ENCODE measurements around the gene ATF2. TPM values are rescaled to one million over a fixed set of nuclear protein-coding genes. Genes with fewer than 3 reads are reported as not detected.
A peak's percentile ranks its signal among the peaks of the same experiment; 100 is the strongest.

The ATF2 gene
- total and polyA plus RNA-seq, 2 of the 4 experiments (the other 2 are of a cell fraction) = 23.2 to 60.0 TPM

DNA sequence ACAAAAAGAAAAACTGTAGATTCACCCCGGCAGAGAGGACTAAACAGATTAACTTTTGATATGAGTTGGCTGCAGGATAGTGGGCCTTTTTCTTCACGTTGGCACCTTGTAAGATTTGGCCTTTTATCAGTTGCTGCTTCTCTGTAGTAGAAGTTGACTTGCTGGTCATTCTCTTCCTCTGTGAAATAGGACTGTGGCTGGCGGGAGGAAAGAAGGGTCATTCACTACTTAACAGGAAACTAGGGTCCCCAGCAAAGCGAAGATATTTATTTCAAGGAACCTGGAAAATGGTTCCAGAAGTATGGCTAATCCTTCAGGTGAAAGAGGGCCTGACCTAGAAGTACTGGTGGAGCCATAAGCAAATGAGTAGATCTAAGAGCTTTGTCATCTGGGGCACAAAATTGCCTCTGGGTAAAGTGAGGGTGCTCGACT lies 13.9 kb upstream of the ATF2 start:
- Histone ChIP-seq H2BK5ac (ENCODE audit: low read depth, low read length, poor library complexity, severe bottlenecking) (peak overlapping the region; percentile 44), H4K5ac (ENCODE audit: low read depth, low read length) (peak overlapping the region; percentile 84), H3K9me1 (ENCODE audit: insufficient read depth, low read length) (no peaks in the 10 kb centered on the region), H3K23ac (ENCODE audit: low read depth, low read length) (no peak overlapping the region), H3K18ac (ENCODE audit: low read depth, low read length) (peak overlapping the region; percentile 26; the same call in 1 of the 2 replicates), H3K27ac (ENCODE audit: insufficient read depth, low read length) (peak overlapping the region; percentile 48; the same call in 1 of the 2 replicates), H3K4me3 (ENCODE audit: insufficient read depth, low read depth, low read length) (peak overlapping the region; percentile 89), H3K36me3 (ENCODE audit: control insufficient read depth, insufficient read depth, low read length) (peaks cover 11% of the 10 kb centered on the region), H2BK15ac (ENCODE audit: low read depth, low read length) (peak overlapping the region; percentile 77; the same call in 1 of the 3 replicates), H2AK9ac (replicated peaks; ENCODE audit: low read depth, low read length, poor library complexity) (no peak overlapping the region), H3K4me1 (ENCODE audit: control insufficient read depth, insufficient read depth, low read length) (no peaks in the 10 kb centered on the region), H3K56ac (ENCODE audit: extremely low read depth, insufficient read depth, low read length) (peak overlapping the region; percentile 86; the same call in 1 of the 2 replicates), H3K4me2 (ENCODE audit: low read depth, low read length) (peak overlapping the region; percentile 56), H2BK120ac (ENCODE audit: low read depth, low read length) (peak overlapping the region; percentile 58; the same call in 1 of the 2 replicates), H4K20me1 (ENCODE audit: insufficient read depth, low read length) (0 out of 2 replicates have a peak, but pooled peaks cover 3% of the 10 kb centered on the region), H3K14ac (replicated peaks; ENCODE audit: low read depth, low read length) (peak overlapping the region; percentile 72), H2BK20ac (ENCODE audit: low read depth, low read length) (peak overlapping the region; percentile 59; the same call in 1 of the 2 replicates), H4K91ac (ENCODE audit: insufficient read depth, low read depth, low read length) (peak overlapping the region; percentile 79), H2AFZ (replicated peaks; ENCODE audit: low read length, poor library complexity) (peak overlapping the region; percentile 97), H3K79me1 (ENCODE audit: low read depth in 1 of 2, low read length in 2 of 2) (peaks cover 8 to 17% of the 10 kb centered on the region in 2 experiments), H3K27me3 (ENCODE audit: control insufficient read depth, insufficient read depth, low read length) (no peaks in the 10 kb centered on the region), H3K4ac (ENCODE audit: low read depth, low read length) (peak overlapping the region; percentile 81), H4K8ac (ENCODE audit: low read depth in 2 of 2, low read length in 2 of 2) (peak overlapping the region; percentile 97 to 99), H3K9ac (ENCODE audit: low read depth, low read length) (peak overlapping the region; percentile 59), H2AK5ac (ENCODE audit: low read depth, low read length) (no peak overlapping the region), H3K9me3 (ENCODE audit: control insufficient read depth, insufficient read depth, low read length) (no peaks in the 10 kb centered on the region)
- intact Hi-C loops (cut with micrococcal nuclease) (no loop called here), dilution Hi-C loops (cut with HindIII; ENCODE audit: low sequenced_read_pairs, unreplicated experiment) (no loop called here), in situ Hi-C loops (cut with MboI; ENCODE audit: low sequenced_read_pairs) (no loop called here)
- DNase-seq (no peak), ATAC-seq (ENCODE audit: low read depth) (no peak)
- no peak for TF ChIP-seq RCOR1 (IDR thresholded peaks at IDR 0.05; ENCODE audit: insufficient replicate concordance, low read length)
- no peak for TF ChIP-seq FOS (IDR thresholded peaks at IDR 0.05; ENCODE audit: low read depth, low read length)
- no peak for TF ChIP-seq RFX5 (IDR thresholded peaks at IDR 0.05; ENCODE audit: low read depth, low read length)
- no peak for TF ChIP-seq BHLHE40 (IDR thresholded peaks at IDR 0.05; ENCODE audit: low read depth, low read length)
- no peak for TF ChIP-seq USF2 (IDR thresholded peaks at IDR 0.05; ENCODE audit: low read depth, low read length)
- TF ChIP-seq ELK1 (IDR thresholded peaks at IDR 0.05; ENCODE audit: borderline replicate concordance, low read depth, low read length) = no peak
- TF ChIP-seq NFE2L2 (IDR thresholded peaks at IDR 0.05; ENCODE audit: low read depth, low read length) = no peak
- no peak for TF ChIP-seq CTCF (conservative IDR thresholded peaks at IDR 0.05; ENCODE audit: low read depth, low read length)
- TF ChIP-seq MAFK (IDR thresholded peaks at IDR 0.05; ENCODE audit: low read depth, low read length) = no peak
- ChIA-PET POLR2A (ENCODE audit: unreplicated experiment) (no interaction called here), CTCF (no interaction called here)
- BruUV-seq (replicated peaks) = no TSS peak
- WGBS, 2 experiments (ENCODE audit: extremely low coverage in 2 of 2, insufficient read length in 1 of 2) = no CpG with 5 or more reads among the region's 5 CpGs

Measured in IMR-90 (cell line).